NCI-H510A (cell line): ENCODE results near the gene MROH9.
A peak's percentile ranks its signal among the peaks of the same experiment; 100 is the strongest.
"Not testable (repeated sequence)": the region's sequence is repeated elsewhere in the genome, so short reads cannot be mapped to it uniquely, and the experiment has no call there.

ENCODE experiments used
- DNase-seq: peaks from one replicate; lab custom pipeline; 2025; lab: John Stamatoyannopoulos, UW

MROH9 gene

GRCh38 chr1:170935231-170935630, at the start of gene MROH9:
Gene MROH9, plus strand, starts transcription at chr1:170935534. Its CDS starts 10,023 bp downstream, at chr1:170945557.
- DNase-seq = no peak

DNA sequence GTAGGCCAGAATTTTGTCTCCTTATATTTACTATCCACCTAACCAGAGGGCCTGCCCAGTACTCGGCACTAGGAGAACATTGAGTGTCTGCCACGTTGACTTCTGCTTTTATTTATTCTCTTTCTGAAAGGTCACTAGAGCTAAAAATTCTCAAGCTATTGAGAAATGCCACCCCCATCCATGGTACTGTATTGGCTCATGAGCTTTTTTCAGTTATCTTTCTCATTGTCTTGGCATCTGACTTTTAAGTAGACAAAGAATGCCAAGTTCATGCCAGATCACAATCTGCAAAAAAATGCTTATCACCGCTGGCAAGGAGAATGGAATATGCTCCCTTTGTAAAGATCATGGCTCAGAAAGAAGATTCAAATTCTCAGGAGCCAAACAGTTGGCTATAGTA, 49.8 kb upstream of the MROH9 start:
- DNase-seq = no peak

DNA sequence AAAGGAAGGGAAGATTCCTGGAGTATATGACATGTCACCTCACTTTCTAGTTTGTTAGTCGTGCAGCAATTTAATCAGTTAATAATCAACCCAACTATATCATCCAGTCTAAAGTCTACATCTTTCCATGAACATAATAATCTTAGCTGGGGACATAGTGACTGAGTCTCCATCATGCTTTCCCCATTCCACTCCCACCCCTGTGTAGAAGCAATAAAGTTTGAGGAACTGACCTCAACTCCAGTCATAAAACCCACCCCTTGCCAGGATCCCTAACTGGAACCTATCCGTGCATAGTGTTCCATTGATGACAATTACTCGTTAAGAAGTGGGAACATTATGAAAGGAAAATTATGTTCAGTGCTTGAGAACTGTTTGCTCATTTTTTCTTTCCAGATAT, 48.9 kb upstream of the MROH9 start:
- no peak for DNase-seq

- no peak for DNase-seq
Measured at GRCh38 chr1:170887726-170888125, 47.6 kb upstream of the MROH9 start.

GRCh38 chr1:170891872-170892271, 43.5 kb upstream of the MROH9 start:
- DNase-seq = no peak

GRCh38 chr1:170893655-170894297, 41.6 kb upstream of the MROH9 start:
- no peak for DNase-seq

- no peak for DNase-seq
Measured at GRCh38 chr1:170903961-170904360, 31.4 kb upstream of the MROH9 start.

DNA sequence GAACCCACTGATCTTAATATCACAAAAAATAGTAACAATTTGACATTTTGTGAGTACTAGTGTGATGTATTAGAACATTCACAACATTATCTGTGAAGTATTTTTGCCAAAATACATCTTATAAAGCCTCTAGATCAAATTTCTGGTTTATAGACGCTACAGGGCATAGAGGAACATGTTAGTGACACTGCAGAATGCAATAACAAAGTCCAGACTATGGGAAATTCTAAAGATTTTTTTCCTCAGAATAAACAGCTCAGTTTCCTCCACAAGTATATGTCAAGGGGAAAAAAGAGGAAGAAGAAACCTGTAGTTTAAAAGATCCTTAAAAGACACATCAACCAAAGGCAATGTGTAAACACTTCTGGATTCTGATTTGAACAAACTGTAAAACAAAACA, 26.4 kb upstream of the MROH9 start:
- no peak for DNase-seq

DNA sequence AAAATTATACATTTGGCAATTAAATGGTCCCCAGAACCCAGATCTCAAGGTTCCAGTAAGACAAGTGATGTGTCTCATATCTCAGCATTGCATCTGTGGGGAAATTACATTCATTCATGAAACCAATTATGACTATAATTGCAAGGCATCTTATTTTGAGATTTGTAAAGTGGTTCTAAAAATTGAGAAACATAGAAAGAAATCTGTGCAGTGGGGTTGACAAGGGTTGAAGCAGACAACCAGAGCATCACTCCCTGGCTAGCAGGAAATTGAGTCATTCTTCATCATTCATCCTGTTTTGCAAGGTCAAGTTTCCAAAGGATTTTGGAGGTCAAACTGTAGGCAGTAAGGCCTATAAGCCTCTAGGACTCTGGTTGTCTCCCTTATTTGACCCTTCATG, 25.1 kb upstream of the MROH9 start:
- DNase-seq = no peak

DNA sequence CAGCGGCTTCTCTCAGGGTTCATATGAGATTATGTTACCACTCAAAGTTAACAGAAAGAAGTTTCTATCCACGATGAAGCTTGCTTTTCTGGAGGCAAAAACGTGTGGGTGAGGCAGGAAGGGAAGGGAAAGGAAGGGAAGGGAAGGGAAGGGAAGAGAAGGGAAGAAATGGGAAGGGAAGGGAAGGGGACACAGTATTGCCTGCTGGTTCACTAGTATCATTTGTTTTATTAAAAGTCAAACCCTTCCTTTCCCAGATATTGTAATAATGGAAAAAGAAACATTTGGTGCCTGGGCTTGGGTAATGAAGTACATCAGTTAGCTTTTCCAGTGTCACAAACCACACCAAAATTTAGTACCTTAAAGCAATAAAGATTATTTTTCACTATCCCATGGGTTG, 18.0 kb upstream of the MROH9 start:
- no peak for DNase-seq

DNA sequence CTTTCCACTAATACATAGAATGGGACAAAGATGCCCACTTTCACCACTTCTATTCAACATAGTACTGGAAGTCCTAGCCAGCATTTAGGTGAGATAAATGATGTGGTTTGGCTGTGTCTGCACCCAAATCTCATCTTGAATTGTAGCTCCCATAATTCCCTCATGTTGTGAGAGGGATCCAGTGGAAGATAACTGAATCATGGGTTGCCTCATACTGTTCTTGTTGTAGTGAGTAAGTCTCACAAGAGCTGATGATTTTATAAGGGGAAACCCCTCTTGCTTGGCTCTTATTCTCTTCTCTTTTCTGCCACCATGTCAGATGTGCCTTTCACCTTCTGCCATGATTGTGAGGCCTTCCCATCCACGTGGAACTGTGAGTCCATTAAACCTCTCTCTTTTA, 10.7 kb upstream of the MROH9 start:
- not testable (repeated sequence) for DNase-seq

- DNase-seq = no peak
Measured at GRCh38 chr1:170927955-170928840, 7.1 kb upstream of the MROH9 start.

DNA sequence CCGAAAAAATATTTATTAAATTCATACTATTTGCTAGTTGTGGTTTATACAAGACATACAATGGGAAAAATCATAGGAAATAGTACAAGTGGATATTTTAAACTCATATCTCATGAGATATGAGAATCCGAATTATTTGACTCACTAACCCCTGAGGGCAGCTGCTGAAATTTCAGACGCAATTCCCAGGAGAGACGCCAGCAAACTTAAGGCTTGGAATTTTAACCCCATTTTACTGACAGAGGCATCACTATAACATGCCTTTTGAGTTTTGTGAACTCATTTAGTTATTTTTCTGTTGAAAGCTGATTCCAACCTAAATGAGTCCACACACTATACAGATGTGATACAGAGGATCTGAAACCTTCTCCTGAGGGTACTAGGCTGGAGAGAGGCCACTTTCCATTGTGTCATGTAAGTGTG, 5.9 kb upstream of the MROH9 start:
- DNase-seq = no peak

- peak; percentile 8 for DNase-seq
Measured at GRCh38 chr1:170929835-170930554, 5.3 kb upstream of the MROH9 start.

- DNase-seq = no peak
Measured at GRCh38 chr1:170931650-170932049, 3.7 kb upstream of the MROH9 start.

GRCh38 chr1:170932236-170932635, 3.1 kb upstream of the MROH9 start:
- DNase-seq = no peak

- no peak for DNase-seq
Measured at GRCh38 chr1:170938281-170938680, 2.9 kb downstream of the MROH9 start.

- no peak for DNase-seq
Measured at GRCh38 chr1:170939476-170939875, 4.1 kb downstream of the MROH9 start.

DNA sequence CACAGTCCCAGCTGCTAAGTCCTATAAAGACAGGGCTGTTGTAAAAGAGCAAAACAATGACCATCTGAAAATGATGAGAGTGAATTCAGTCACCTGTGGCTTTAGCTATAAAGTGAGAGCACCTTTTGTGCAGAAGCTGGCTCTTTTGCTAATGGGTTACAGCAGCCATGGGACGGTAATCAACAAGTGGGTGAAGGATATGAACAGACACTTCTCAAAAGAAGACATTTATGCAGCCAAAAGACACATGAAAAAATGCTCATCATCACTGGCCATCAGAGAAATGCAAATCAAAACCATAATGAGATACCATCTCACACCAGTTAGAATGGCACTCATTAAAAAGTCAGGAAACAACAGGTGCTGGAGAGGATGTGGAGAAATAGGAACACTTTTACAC, 16.4 kb downstream of the MROH9 start:
- DNase-seq = not testable (repeated sequence)

DNA sequence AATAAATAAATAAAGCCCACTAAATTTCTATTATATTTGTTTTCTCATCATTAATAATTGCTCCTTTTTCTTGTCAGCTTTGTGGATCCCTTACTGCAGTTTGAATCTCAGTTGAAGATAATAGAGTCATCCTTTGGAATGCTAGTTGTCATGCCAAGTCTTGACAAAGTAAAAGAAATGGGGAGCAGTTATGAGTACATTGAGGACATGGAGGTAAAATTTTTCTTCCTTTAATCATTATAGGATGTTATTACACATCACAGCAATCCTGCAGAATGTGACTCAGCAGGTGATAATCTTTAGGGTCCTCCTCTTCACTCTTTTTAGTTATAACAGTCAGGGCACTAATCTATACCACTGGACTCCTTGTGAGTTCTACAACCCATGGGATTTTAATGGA, 24.1 kb downstream of the MROH9 start:
- DNase-seq = no peak

DNA sequence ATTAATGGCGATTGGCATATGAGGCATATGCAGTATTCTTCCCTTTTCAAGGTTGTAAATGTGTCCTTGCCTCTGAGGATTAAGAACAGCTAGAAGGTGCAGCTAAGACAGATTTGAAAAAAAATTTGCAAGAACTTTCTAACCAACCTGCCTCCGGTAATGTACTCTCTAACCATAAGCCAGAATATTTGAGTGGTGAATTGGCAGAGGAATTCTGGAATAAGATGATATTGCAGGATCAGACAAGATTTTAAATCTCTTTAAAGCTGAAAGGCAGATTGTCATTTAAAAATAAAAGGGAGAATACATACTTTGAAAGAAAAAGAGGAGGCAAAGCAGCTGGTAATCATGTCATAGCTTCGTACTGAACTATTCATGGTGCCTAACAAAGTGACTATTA, 29.2 kb downstream of the MROH9 start:
- DNase-seq = no peak

DNA sequence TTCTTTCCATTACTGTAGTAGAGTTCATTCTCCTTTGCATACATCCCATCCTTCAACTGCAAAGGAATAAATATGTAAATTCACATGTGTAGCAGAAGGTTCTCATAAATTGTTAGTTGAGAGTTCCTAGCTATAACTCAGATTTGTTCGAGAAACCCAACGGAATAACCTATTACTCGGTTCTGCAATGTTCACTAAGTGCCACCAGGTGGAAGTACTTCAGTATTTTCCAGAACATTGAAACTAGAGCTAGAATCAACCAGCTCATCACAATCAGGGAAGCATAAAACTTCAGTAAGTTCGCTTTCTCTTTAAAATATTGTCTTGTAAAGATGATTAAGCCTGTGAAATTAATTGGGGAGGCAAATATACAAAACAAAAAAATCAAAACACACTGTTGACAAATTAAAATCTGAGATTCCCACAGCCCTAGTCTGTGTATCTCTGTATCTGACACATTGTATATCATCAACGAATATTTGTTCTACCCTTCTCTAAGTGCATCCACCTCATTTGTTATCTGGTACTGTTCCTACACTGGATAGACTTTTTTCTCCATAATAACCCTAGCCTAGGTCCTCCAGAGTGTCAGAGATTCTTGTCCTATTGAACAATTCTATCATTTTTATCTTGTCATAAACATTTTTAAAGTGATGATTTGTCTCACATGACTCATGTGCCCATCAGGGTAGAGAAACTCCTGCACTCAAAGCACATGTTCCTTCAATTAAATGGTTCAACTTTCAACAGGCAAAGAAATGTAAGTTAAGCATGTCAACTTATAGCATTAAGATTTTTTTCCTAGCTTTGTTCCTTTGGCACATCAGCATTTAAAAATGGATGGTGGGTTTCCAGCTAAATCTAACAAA, 31.9 kb downstream of the MROH9 start:
- DNase-seq = peak; percentile 3
